Stimulated activated CD4-positive, alpha-beta T cell treated with anti-CD3 and anti-CD28 coated beads, Interleukin-15, amount 100 ng/mL, for 24 hours (primary cell): ENCODE results near the gene SDK1.
"Not testable (repeated sequence)": the region's sequence is repeated elsewhere in the genome, so short reads cannot be mapped to it uniquely, and the experiment has no call there.

ENCODE experiments used
- DNase-seq: peaks from one replicate; pipeline ENCODE4 v3.0.0-alpha.2; 2020

SDK1 gene

DNA sequence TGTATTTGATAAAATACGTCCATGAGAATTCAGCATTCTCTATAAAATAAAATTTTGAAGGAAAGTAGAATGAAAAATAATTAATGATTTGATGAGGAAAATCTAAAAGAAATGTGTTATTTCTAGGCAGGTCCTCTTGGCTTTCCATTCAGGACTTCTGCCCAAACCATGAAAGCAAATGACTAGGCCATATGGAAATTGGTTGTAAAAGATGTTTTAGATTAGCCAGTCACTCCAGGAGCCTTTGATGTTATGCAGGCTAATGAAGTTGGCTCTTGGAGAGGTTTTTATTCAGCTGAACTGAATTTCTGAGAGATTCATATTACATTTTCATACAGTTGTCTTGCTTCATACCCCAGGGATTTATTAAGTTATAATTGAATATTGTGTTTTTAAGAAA lies 452.8 kb downstream of the SDK1 start:
- DNase-seq: no peak

DNA sequence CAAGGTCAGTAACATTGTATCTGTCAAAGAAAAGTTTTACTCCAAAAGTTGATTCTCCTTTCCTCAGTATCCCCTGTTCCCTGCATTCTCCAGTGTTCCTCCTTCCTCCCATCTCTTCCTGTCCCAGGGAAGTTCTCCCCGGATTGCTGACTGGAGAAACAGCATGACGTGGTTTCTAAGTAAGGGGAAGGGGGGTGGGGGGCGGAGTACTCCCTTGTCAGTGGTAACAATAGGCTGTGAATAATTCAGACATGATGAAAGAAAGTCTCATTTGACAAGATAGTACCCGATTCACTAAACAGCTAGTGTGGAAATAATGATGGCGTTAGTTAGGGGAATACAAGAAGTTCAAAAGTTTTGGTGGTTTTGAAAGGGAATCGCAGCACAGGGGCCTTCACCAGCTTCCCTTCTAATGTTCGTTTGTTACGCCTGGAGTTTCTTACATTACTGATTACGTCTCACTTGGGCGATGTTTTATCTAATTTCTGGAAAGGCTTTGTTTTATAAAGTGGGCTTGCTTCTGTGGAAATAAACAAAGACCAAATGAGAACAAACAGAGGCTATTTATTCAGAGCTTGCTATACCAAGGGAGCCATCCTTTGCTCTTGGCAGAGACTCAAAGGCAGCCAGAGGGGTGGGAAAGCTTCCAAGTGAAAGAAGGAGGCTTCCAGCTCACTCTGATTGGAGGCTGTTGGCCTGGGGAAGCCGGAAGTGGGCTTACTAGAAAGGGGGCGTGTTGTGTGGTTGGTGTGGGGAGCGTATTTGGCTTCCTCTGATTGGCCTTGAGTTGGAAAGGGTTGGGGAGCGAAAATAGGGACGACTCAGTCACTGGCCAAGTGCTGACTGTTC lies 453.7 kb downstream of the SDK1 start:
- no peak for DNase-seq

DNA sequence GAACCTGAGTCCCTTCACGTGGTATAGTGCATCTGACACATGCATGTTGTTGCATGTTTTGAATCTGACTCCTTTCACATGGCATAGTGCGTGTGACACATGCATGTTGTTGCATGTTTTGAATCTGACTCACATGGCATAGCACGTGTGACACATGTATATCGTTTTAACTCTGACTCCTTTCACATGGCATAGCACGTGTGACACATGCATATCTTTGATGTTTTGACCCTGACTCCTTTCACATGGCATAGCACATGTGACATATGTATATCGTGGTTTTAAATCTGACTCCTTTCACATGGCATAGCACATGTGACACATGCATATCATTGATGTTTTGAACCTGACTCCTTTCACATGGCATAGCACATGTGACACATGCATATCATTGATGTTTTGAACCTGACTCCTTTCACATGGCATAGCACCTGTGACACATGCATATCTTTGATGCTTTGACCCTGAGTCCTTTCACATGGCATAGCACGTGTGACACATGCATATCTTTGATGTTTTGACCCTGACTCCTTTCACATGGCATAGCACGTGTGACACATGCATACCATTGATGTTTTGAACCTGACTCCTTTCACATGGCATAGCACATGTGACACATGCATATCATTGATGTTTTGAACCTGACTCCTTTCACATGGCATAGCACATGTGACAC lies 454.9 kb downstream of the SDK1 start:
- not testable (repeated sequence) for DNase-seq

DNA sequence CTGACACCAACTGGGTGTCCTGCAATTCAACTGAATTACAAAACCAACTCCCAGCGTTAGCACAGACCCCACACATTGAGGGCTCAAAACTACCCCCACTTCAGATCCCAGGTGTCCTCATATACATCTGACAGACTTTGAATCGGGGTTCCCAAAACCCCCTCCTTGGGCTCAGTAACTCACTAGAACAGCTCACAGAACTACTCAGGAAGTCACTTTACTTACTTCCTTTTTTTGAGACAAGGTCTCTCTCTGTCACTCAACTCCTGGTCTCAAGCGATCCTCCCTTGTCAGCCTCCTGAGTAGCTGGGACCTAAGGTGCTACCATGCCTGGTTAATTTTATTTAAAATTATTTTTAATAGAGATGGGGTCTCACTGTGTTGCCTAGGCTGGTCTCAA lies 456.0 kb downstream of the SDK1 start:
- DNase-seq: no peak

DNA sequence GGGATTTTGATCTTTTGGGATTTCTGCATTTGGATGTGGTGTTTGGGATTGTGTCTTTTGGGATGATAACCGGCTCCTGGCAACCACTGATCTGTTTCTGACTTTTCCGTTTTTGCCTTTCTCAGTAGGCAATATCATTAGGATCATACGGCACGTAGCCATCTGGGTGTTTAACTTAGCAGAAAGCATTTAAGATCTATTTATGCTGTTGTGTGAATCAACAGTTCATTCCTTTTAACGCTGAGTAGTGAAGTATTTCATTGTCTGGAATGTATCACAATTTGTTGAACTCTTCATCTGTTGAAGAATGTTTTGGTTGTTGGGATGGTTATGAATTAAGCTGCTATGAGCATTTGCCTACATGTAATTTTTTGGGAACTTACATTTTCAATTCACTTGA lies 459.6 kb downstream of the SDK1 start:
- DNase-seq: no peak

DNA sequence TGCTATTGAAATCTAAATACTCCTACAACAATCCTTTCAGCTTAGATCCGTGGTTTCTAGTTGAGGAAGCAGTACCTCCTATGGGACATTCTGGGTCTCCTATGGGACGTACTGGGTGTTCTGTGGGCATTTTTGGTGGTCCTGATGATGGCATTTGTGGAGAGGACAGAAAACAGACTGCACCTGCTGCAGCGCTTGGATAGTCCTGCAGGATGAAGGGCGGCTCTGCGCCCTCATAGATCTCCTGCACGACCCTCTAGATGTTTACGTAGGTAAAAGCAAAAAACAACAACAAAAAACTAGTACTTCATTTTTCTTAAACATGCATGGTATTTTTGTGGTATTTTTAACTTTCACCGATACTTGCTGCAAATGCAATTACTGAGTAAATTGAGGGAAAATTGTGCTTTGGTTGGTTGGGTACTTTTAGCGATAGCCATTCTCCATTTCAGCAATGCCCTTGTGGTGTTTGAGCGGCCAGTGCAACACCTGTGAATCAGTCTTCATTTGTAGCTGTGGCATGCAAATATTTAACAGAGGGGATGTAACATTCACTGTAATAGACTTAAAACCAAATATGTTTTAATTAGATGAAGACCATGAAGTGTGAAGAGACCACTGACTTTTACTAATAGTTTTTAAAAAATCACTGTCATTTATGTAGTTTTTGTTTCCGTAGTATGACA lies 461.2 kb downstream of the SDK1 start:
- no peak for DNase-seq

DNA sequence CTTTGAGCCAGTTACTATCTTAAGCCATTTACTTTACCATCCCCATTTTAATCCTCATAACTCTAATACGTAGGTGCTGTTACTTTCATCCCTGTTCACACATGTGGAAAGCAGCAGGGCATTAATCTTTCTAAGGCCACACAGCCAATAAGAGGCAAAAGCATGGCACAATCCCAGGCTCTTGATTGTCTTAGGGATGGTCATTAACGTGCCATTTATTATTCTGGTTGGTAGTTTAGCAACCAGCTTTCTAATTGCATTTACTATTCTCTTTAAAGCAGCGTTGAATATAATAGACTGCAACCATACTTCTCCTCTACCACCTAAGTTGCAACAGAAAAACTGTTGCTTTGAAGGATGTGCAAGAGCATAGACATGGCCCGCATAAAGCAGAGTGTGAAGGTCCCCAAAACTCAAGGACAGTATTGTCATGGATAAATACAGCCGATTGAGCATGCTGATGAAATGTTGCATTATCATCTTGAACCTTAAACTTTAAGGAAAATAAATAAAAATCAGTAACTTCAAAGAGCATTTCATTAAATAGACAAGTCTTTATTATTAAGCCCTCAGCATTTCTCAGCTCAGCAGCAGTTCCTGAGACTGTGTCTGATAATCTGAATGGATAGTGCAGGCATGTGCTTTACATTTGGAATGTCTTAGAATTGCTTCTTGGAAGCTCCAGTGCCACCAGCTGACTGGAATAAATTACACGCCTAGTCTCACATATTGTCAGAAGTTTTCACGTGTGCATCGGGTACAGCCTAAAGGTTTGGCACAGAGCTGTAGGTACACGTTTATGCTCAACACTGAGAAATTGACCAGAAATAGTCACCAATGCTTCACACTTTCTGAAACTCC lies 467.1 kb downstream of the SDK1 start:
- DNase-seq: no peak

DNA sequence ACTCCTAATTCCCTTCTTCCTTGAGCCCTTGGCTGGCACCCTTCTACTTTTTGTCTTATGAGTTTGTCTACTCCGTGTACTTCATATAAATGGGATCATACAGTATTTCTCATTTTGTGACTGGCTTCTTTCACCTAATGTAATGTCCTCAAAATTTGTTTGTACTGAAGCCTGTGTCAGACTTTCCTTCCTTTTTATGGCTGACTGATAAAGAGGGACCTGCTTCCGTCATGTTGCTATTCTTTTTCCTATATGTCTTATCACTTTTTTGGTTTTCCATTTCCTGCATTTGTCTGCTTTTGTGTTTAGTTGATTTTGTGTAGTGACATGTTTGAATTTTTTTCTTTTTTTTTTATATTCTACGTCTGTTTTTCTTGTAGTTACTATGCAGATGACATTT lies 470.9 kb downstream of the SDK1 start:
- no peak for DNase-seq

DNA sequence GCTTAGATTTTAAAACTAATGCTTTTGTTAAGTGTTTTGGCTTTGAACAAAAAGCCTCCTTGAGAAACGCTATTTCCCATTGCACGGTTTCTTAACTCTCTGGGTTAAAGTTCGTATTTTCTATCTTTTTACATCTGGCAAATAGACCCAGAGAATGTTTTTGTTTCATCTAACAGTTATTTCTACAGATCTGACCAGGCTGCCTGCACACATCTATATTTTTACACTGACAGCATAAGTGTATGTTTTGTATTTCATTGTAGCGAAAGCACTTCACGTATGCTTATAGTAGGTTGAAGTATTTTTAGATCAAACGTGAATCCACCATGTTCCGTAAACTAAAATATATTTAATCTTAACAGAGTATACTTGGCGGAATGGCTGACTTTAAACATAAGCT lies 477.3 kb downstream of the SDK1 start:
- no peak for DNase-seq

DNA sequence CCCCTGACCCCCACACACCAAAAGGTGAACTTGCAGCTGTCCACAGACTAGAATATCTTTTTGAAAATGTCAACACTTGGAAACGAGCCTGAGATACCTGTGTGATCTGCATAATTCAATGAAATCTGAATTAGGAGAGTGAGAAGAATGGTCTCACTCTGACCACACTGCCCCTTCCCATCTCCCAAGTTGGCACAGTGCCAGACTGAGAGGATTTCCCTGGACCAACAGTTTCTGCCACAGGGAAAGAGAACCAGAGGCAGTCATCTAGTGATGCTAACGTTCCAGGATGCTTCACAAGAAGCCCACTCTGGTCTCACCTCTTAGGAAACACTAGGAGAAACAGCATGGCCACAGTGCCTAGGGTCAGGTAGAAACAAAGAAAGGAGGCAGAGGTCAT lies 479.0 kb downstream of the SDK1 start:
- no peak for DNase-seq

DNA sequence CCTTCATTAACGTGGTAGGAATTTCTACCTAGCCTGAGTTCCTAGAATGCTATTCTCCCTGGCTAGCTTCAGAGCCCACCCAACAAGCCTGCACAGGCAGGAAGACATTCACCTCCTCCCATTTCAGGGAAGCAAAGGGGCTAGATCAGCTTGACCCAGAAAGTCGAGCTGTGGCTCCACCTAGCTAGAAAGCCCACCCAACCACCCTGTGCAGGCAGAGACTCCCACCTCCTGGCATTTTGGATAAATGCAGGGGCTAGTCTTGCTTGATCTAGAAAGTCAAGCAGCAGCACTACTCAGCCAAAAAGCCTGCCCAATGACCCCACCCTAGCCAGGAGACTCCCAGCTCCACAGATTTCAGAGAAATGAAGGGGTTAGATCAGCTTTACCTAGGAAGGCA lies 479.5 kb downstream of the SDK1 start:
- DNase-seq: no peak

DNA sequence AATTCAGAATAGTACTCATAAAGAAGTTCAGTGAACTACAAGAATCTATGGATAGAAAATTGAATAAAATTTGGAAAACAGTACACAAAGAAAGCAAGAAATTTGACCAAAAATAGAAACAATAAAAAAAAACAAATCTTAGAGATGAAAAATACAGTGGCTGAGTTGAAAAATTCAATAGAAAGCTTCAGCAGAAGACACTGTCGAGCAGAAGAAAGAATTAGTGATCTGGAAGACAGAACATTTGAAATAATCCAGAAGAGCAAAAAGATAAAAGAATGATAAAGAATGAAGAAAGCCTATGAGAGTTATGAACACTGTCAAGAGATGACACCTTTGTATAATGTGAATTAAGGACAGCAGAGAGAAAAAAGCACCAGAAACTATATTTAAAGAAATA lies 480.6 kb downstream of the SDK1 start:
- no peak for DNase-seq

DNA sequence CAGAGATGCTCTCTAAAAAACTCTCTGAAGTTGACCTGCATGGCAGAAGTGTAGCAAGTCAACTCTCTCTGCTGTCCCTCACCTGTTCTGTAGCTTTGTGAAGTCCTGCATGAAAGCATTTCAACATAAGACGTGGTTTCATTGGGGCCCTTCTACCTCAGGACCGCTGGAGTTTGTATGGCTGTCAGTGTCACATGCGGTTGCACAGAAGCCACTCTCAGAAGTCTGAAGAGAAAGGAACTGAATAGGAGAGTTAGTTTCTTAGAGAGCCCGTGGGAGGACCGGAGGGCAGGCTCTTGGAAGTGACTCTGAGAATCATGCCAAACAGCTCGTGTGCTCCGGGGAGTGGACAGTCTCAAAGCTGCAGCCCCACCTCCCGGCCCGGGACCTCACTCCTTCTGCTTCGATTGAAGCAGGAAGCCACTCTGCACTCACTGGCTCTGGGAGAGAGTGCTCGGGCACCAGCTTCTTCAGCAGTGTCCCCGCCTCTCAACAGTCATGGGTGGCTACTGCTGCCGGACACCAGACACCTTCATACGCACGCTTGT lies 486.7 kb downstream of the SDK1 start:
- DNase-seq: no peak

DNA sequence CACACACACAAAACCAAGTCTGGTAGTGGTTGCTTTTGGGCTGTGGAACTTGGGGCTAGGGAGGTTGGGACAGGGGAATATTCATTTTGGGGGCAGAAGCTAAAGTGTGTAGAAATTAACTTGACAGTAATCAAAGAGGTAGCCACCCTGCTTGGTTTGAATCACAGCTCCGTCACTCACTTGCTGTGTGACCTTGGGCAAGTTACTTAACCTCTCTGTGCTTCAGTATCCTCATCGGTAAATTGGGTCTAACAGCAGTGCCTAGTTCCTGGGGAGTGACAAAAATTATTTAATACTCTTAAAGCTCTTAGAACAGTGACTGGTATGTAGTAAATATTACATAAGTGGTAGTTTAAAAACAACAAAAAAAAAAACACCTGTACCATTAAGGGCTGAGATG lies 489.8 kb downstream of the SDK1 start:
- DNase-seq: no peak

DNA sequence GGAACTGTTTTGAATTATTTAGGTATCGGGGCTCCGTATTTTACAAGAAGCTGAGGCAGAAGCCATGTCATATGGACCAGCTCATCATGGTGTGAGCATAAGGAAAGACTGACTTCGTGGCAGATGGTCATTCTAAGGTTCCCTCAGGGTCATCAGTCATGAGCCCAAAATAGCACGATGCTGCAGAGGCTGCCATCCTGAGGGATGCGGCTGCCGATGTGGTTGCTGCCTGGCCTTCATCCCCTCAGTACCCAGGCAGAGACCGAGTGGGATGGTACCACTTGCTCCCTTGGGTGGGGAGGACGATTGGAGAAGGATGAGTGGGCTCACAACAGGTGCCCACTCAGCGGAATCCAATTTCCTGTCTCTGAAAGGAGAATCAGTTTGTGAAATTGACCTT lies 490.3 kb downstream of the SDK1 start:
- DNase-seq: no peak

DNA sequence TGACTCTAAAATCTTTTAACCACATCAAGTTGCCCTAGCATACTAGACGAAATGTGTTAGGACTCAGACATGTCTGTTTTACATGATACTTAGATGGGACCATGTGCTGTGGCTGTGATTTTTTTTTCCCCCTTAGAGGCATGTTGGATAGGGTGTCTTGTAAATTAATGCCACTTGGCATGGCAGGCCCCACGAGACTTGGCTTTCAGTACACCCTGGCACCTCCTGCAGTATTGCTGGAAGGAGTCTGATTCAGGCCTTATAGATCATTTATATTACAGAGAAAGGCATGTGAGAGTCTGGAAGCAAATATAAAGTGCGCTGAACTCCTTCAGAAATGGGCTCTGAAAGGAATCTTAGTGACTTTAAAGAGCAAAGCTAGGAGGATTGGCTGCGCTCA lies 494.1 kb downstream of the SDK1 start:
- DNase-seq: no peak

DNA sequence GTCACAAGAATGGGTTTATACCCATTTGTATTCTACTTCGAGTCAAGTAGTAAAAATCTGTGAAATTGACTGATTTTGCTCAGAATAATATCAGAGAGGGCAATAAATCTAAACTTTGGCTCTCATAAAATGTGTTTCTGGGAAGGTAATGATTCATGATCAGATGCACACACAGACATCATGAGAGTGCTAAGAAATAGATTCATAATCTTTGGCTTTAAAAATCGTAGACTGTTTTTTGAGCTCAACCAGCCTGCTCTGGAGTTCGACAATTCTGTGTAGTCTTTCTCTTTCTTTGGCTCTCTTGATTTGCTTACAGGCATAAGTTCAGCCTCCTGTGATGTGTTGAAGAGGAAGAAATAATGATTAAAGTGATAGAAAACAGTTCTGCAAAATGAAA lies 494.7 kb downstream of the SDK1 start:
- DNase-seq: no peak

DNA sequence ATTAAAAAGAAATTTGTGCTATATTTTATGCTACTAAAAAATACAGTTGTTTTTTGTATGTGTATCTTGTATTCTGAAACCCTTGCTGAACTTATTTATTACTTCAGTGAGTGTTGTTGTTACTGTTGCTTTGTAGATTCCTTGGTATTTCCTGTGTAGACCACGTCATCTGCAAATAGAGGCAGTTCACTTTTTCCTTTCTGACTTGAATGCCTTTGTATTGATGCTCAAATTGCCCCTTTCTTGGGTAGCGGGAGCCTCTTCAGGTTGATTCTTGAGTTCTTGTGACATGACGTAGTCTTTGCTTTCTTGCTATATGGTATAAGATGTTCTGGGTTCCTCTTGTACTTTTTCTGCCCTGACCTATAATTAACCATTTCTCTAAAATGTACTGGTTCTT lies 504.1 kb downstream of the SDK1 start:
- DNase-seq: no peak

DNA sequence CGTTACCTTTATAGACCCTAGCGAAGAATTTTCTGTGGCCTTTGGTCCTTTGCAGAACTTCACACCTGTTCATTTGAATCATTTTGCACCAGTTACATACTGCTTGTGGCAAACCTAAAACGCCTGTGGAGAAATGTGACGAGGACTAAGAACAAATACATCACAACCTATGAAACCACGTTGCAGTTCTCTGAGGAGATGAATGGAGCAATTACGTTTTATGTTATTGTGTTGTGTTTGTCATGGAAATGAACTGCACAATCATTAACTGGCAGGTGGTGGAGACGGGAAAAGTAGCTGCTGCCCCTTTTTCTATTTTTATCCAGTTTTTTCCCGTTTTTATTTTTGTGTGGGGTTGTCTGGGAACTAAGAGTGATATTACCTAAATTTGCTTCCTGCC lies 505.5 kb downstream of the SDK1 start:
- no peak for DNase-seq

DNA sequence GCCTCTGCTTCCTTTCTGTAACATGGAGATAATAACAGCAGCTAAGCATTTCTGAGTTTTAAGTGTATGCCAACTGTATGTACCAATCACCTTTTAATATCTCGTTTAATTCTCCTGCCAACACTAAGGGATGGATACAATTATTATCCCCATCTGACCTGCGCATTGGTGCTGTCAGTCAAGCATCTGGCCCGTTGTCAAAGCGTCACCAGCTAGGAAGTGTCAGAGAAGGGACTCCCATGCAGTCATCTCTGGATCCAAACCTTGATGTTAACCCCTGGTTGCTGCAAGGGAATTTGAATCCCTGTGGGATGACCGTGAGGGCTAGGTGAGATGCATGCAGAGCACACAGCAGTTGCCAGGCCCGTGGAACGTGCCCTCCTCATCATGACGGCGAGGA lies 506.8 kb downstream of the SDK1 start:
- no peak for DNase-seq

DNA sequence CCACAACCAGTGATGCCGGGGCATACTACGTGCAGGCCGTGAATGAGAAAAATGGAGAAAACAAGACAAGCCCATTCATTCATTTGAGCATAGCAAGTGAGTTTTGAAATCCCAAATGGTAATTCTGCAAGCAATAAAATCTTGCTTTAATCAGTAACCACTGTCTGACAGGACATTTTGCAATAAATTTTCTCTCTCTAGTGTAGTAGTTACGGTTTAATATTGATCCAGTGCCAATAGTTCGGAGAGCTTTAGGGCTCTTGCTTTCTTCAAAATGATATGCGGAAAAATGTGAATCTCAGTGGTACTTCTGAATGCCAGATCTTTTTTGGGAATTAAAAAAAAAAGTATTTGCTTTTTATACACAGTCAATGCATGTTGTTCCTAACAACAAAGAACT lies 520.4 kb downstream of the SDK1 start:
- DNase-seq: no peak

DNA sequence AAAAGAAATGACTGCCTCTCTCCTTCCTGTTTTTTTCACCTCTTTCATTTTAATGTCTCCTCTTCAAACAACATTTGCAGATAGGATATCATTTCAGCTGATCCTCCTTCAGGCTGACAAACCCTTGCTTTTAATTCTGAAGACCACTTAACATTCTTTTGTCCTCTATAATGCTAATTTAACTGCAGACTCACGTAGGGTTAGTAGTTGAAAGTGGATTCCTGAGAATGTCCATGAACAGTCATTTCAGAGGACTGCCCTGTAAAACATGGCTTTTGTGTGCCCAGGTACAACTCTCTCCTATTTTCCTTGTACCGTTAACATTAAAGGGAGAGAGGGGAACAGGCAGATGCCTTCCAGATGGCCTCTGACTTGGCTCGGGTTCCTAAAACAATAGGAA lies 524.4 kb downstream of the SDK1 start:
- no peak for DNase-seq

DNA sequence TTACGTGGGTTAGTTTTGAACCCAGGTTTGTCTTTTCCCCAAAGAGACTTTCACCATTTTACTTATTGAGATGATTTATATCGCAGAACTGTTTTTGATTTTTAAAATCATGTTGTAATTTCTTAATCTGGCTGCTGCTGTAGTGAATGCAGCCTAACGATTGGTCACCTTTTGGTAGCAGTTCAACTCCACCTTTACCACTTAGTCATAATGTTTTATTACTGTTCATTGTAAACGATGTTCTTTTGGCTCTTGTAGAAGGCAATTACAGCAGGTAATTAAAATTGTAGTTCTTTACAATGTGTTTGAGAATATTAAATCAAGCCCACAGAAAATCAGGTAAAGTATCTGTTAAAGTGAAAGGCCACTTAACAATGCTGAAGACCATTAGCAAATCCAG lies 531.1 kb downstream of the SDK1 start:
- no peak for DNase-seq
